ENCODE results near the gene DISP3. TPM values are rescaled to one million over a fixed set of nuclear protein-coding genes. Genes with fewer than 3 reads are reported as not detected.

Gene DISP3
- polyA plus RNA-seq, 1 donor (not counting 4 experiments of a cell fraction or from before 2014, with no cell fraction given): not detected

DNA sequence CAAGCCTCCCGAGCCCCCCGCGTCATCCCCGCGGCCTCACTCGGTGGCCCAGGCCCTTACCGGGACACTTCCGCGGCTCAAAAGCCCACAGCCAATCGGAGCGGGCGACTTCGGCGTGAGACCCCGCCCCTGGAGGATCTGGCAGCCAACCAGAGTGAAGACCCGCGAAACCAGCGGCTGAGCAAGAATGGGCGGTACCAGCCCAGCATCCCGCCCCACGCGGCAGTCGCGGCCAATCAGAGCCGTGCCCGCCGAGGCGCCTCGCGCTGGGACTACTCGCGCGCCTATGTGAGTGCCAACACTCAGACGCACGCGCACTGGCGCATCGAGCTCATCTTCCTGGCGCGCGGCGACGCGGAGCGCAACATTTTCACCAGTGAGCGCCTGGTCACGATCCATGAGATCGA, 22.5 kb downstream of the DISP3 start:
- Histone ChIP-seq H3K79me2 (ENCODE audit: control insufficient read depth, insufficient read depth, low read length) (no peaks in the 10 kb centered on the region), H3K9ac (ENCODE audit: control insufficient read depth, extremely low read depth, insufficient read depth, low read length) (no peak overlapping the region), H3K36me3 (ENCODE audit: control insufficient read depth in 2 of 2, extremely low read depth in 1 of 2, insufficient read depth in 2 of 2, low read length in 2 of 2) (no peaks in the 10 kb centered on the region), H3K4me1 (ENCODE audit: control insufficient read depth, extremely low read depth, insufficient read depth, low read length) (no peaks in the 10 kb centered on the region), H3K9me1 (ENCODE audit: control insufficient read depth, extremely low read depth, insufficient read depth, low read length) (no peaks in the 10 kb centered on the region), H3K4me2 (ENCODE audit: control insufficient read depth, extremely low read depth, insufficient read depth, low read depth, low read length) (no peak overlapping the region), H3K4me3 (ENCODE audit: control insufficient read depth in 2 of 3, extremely low read depth in 1 of 3, insufficient read depth in 2 of 3, low read depth in 1 of 3, low read length in 3 of 3) (no peak overlapping the region), H3K27me3 (ENCODE audit: control insufficient read depth, extremely low read depth, insufficient read depth, low read length) (peaks cover 12% of the 10 kb centered on the region), H2AFZ (ENCODE audit: control insufficient read depth, low read length) (no peak overlapping the region), H3K27ac (ENCODE audit: control insufficient read depth, insufficient read depth, low read length) (no peak overlapping the region), H3K9me3 (ENCODE audit: control insufficient read depth, low read depth, low read length) (peaks cover 7% of the 10 kb centered on the region), H4K20me1 (ENCODE audit: control insufficient read depth, extremely low read depth, insufficient read depth, low read length) (no peaks in the 10 kb centered on the region)
- FAIRE-seq (no peak), DNase-seq (ENCODE audit: low read depth, low spot score) (no peak)
- TF ChIP-seq, protein P1, sequence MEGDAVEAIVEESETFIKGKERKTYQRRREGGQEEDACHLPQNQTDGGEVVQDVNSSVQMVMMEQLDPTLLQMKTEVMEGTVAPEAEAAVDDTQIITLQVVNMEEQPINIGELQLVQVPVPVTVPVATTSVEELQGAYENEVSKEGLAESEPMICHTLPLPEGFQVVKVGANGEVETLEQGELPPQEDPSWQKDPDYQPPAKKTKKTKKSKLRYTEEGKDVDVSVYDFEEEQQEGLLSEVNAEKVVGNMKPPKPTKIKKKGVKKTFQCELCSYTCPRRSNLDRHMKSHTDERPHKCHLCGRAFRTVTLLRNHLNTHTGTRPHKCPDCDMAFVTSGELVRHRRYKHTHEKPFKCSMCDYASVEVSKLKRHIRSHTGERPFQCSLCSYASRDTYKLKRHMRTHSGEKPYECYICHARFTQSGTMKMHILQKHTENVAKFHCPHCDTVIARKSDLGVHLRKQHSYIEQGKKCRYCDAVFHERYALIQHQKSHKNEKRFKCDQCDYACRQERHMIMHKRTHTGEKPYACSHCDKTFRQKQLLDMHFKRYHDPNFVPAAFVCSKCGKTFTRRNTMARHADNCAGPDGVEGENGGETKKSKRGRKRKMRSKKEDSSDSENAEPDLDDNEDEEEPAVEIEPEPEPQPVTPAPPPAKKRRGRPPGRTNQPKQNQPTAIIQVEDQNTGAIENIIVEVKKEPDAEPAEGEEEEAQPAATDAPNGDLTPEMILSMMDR (optimal IDR thresholded peaks at IDR 0.05 in 1 of 3, IDR thresholded peaks at IDR 0.05 in 1 of 3, conservative IDR thresholded peaks at IDR 0.05 in 1 of 3; ENCODE audit: extremely low read depth in 1 of 3, insufficient read depth in 2 of 3, low read length in 3 of 3): no peak
- no peak for TF ChIP-seq EZH2 (IDR thresholded peaks at IDR 0.05; ENCODE audit: low read length)
- dilution Hi-C loops (cut with MboI; ENCODE audit: extremely low pct_ligation_motif_present, low sequenced_read_pairs): no loop called here

GRCh38 chr1:11501906-11502485, 23.0 kb downstream of the DISP3 start:
- FAIRE-seq (no peak), DNase-seq (ENCODE audit: low read depth, low spot score) (no peak)
- Histone ChIP-seq H2AFZ (ENCODE audit: control insufficient read depth, low read length) (no peak overlapping the region), H3K4me3 (ENCODE audit: control insufficient read depth in 2 of 3, extremely low read depth in 1 of 3, insufficient read depth in 2 of 3, low read depth in 1 of 3, low read length in 3 of 3) (no peak overlapping the region), H3K27ac (ENCODE audit: control insufficient read depth, insufficient read depth, low read length) (no peak overlapping the region), H3K9ac (ENCODE audit: control insufficient read depth, extremely low read depth, insufficient read depth, low read length) (no peak overlapping the region), H4K20me1 (ENCODE audit: control insufficient read depth, extremely low read depth, insufficient read depth, low read length) (no peaks in the 10 kb centered on the region), H3K9me1 (ENCODE audit: control insufficient read depth, extremely low read depth, insufficient read depth, low read length) (no peaks in the 10 kb centered on the region), H3K36me3 (ENCODE audit: control insufficient read depth in 2 of 2, extremely low read depth in 1 of 2, insufficient read depth in 2 of 2, low read length in 2 of 2) (no peaks in the 10 kb centered on the region), H3K4me1 (ENCODE audit: control insufficient read depth, extremely low read depth, insufficient read depth, low read length) (no peaks in the 10 kb centered on the region), H3K79me2 (ENCODE audit: control insufficient read depth, insufficient read depth, low read length) (no peaks in the 10 kb centered on the region), H3K4me2 (ENCODE audit: control insufficient read depth, extremely low read depth, insufficient read depth, low read depth, low read length) (no peak overlapping the region), H3K9me3 (ENCODE audit: control insufficient read depth, low read depth, low read length) (peaks cover 7% of the 10 kb centered on the region), H3K27me3 (ENCODE audit: control insufficient read depth, extremely low read depth, insufficient read depth, low read length) (peaks cover 12% of the 10 kb centered on the region)
- dilution Hi-C loops (cut with MboI; ENCODE audit: extremely low pct_ligation_motif_present, low sequenced_read_pairs): no loop called here
- TF ChIP-seq, protein P1 (optimal IDR thresholded peaks at IDR 0.05 in 1 of 3, IDR thresholded peaks at IDR 0.05 in 1 of 3, conservative IDR thresholded peaks at IDR 0.05 in 1 of 3; ENCODE audit: extremely low read depth in 1 of 3, insufficient read depth in 2 of 3, low read length in 3 of 3): no peak
- no peak for TF ChIP-seq EZH2 (IDR thresholded peaks at IDR 0.05; ENCODE audit: low read length)
